ENCODE measurements around the gene SEMA5A. TPM values are rescaled to one million over a fixed set of nuclear protein-coding genes. Genes with fewer than 3 reads are reported as not detected.

Gene SEMA5A
- polyA plus RNA-seq, 3 donors = not detected

GRCh38 chr5:9226016-9226536 lies 319.8 kb downstream of the SEMA5A start:
- no peaks in the 10 kb centered on the region for H3K79me2 ChIP-seq (ENCODE audit: insufficient read depth, low read length)
- intact Hi-C loops (cut with micrococcal nuclease) = no loop called here
- Mint-ChIP-seq H3K4me3 (no peak overlapping the region), H3K27ac (no peak overlapping the region), H3K4me1 (no peaks in the 10 kb centered on the region), H3K27me3 (ENCODE audit: low read depth in 3 of 3) (peaks cover 0 to 4% (median 4%) of the 10 kb centered on the region in 3 donors), H3K9me3 (peaks cover 0 to 10% (median 4%) of the 10 kb centered on the region in 7 donors), H3K36me3 (no peaks in the 10 kb centered on the region)
- no peaks in the 10 kb centered on the region for H3K27me3 ChIP-seq (ENCODE audit: control insufficient read depth in 2 of 2, insufficient read depth in 2 of 2, low read length in 2 of 2)
- TF ChIP-seq, protein P1, sequence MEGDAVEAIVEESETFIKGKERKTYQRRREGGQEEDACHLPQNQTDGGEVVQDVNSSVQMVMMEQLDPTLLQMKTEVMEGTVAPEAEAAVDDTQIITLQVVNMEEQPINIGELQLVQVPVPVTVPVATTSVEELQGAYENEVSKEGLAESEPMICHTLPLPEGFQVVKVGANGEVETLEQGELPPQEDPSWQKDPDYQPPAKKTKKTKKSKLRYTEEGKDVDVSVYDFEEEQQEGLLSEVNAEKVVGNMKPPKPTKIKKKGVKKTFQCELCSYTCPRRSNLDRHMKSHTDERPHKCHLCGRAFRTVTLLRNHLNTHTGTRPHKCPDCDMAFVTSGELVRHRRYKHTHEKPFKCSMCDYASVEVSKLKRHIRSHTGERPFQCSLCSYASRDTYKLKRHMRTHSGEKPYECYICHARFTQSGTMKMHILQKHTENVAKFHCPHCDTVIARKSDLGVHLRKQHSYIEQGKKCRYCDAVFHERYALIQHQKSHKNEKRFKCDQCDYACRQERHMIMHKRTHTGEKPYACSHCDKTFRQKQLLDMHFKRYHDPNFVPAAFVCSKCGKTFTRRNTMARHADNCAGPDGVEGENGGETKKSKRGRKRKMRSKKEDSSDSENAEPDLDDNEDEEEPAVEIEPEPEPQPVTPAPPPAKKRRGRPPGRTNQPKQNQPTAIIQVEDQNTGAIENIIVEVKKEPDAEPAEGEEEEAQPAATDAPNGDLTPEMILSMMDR (IDR thresholded peaks at IDR 0.05) = no peak
- WGBS (ENCODE audit: insufficient coverage) = no CpG with 5 or more reads among the region's 2 CpGs
- H3K36me3 ChIP-seq (replicated peaks in 1 of 2; ENCODE audit: control insufficient read depth in 1 of 2, insufficient read depth in 2 of 2, low read length in 2 of 2) = no peaks in the 10 kb centered on the region
- no peaks in the 10 kb centered on the region for H3K9me3 ChIP-seq (replicated peaks in 1 of 2; ENCODE audit: control insufficient read depth in 1 of 2, insufficient read depth in 1 of 2, low read length in 2 of 2)
- no peak overlapping the region for H3K9ac ChIP-seq (ENCODE audit: insufficient read depth, low read length, poor library complexity, severe bottlenecking)
- no peak overlapping the region for H3K4me3 ChIP-seq (replicated peaks in 1 of 3; ENCODE audit: low read depth in 2 of 3, low read length in 3 of 3)
- H3K4me1 ChIP-seq (ENCODE audit: control insufficient read depth in 1 of 2, insufficient read depth in 2 of 2, low read length in 2 of 2) = no peaks in the 10 kb centered on the region
- H4K20me1 ChIP-seq (ENCODE audit: insufficient read depth, low read length) = no peaks in the 10 kb centered on the region
- no peak for DNase-seq
- no peak overlapping the region for H3K27ac ChIP-seq (ENCODE audit: low read depth in 1 of 2, low read length in 2 of 2)
- no peak overlapping the region for H3K4me2 ChIP-seq (replicated peaks; ENCODE audit: extremely low read depth, low read length, poor library complexity, severe bottlenecking)
- no peak overlapping the region for H2AFZ ChIP-seq (ENCODE audit: insufficient read depth, low read depth, low read length, poor library complexity, severe bottlenecking)

DNA sequence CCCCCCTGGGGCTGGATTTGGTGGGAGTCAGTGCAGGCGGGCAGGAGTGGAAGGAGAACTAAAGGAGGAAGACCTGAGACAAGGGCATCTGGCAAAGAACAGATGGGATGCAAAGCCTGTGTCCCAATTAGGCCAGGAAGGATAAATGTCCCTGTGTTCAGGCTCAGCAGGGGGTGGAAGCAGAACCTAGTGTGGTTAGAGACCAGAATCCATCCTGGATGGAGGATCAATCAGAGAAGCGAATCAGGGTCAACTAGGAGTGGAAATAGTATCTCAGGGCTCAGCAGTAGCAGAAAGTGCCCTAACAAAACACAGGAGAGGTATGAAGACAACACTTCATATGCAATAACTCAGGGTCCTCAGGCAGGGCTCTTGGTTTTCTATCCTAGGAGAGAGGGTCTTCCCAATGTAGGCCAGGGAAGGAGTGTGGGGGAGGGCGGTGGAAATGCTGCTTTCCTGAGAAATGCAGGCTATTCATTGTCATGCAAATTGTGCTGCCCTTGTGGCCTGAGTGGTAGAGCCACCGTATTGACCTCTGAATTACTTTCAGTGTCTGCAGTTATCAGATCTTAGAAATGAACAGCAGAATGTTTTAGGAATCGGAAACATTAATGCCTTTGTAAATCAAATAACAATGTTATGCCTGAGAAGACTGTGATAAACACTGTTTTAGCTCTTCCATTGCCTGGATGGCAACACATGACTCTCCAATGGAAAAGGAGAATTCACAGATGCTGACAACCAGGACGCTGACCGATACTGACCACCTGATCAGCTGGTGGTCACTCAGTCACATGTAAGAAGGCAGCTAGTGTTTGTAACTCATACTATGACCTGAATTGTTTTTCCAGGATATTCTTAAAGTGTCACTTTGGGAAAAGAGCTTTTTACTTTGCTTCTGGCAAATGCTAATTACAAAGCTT lies 323.6 kb downstream of the SEMA5A start:
- H3K9ac ChIP-seq (ENCODE audit: insufficient read depth, low read length, poor library complexity, severe bottlenecking) = no peak overlapping the region
- Mint-ChIP-seq H3K27me3 (ENCODE audit: low read depth in 3 of 3) (peaks cover 0 to 4% (median 2%) of the 10 kb centered on the region in 3 donors), H3K36me3 (no peaks in the 10 kb centered on the region), H3K4me3 (no peak overlapping the region), H3K27ac (no peak overlapping the region), H3K4me1 (no peaks in the 10 kb centered on the region), H3K9me3 (peaks cover 0 to 8% (median 0%) of the 10 kb centered on the region in 7 donors)
- no peaks in the 10 kb centered on the region for H3K36me3 ChIP-seq (replicated peaks in 1 of 2; ENCODE audit: control insufficient read depth in 1 of 2, insufficient read depth in 2 of 2, low read length in 2 of 2)
- H3K4me3 ChIP-seq (replicated peaks in 1 of 3; ENCODE audit: low read depth in 2 of 3, low read length in 3 of 3) = no peak overlapping the region
- no peak overlapping the region for H3K27ac ChIP-seq (ENCODE audit: low read depth in 1 of 2, low read length in 2 of 2)
- TF ChIP-seq, protein P1 (IDR thresholded peaks at IDR 0.05) = no peak
- no peaks in the 10 kb centered on the region for H3K9me3 ChIP-seq (replicated peaks in 1 of 2; ENCODE audit: control insufficient read depth in 1 of 2, insufficient read depth in 1 of 2, low read length in 2 of 2)
- no peaks in the 10 kb centered on the region for H3K27me3 ChIP-seq (ENCODE audit: control insufficient read depth in 2 of 2, insufficient read depth in 2 of 2, low read length in 2 of 2)
- WGBS (ENCODE audit: insufficient coverage) = 82% methylated on average over 6 of the region's 7 CpGs
- H3K4me1 ChIP-seq (ENCODE audit: control insufficient read depth in 1 of 2, insufficient read depth in 2 of 2, low read length in 2 of 2) = no peaks in the 10 kb centered on the region
- no peaks in the 10 kb centered on the region for H3K79me2 ChIP-seq (ENCODE audit: insufficient read depth, low read length)
- H4K20me1 ChIP-seq (ENCODE audit: insufficient read depth, low read length) = no peaks in the 10 kb centered on the region
- no peak overlapping the region for H2AFZ ChIP-seq (ENCODE audit: insufficient read depth, low read depth, low read length, poor library complexity, severe bottlenecking)
- intact Hi-C loops (cut with micrococcal nuclease) = no loop called here
- DNase-seq = no peak
- no peak overlapping the region for H3K4me2 ChIP-seq (replicated peaks; ENCODE audit: extremely low read depth, low read length, poor library complexity, severe bottlenecking)
